Left ventricle myocardium inferior (tissue), 1 donor: ENCODE results near the gene FKBP8. TPM values are rescaled to one million over a fixed set of nuclear protein-coding genes. Genes with fewer than 3 reads are reported as not detected.

Source experiments
- DNase-seq: peaks from one replicate; pipeline ENCODE4 v3.0.0-alpha.2; 2020
- H3K27ac ChIP-seq: fragments of 200-600 bp; replicated peaks from 2 replicates; pipeline ENCODE4 v1.8.0; 2021
- H3K27me3 ChIP-seq: fragments of 200-600 bp; 2 replicates; pipeline ENCODE4 v1.8.0; 2021; ENCODE audit warnings: low read depth
- H3K36me3 ChIP-seq: fragments of 200-600 bp; 2 replicates; pipeline ENCODE4 v1.8.0; 2021
- H3K4me1 ChIP-seq: fragments of 200-600 bp; 2 replicates; pipeline ENCODE4 v1.8.0; 2021
- H3K4me3 ChIP-seq: fragments of 200-600 bp; 2 replicates; pipeline ENCODE4 v1.8.0; 2021; ENCODE audit warnings: mild to moderate bottlenecking, moderate library complexity
- H3K9me3 ChIP-seq: fragments of 200-600 bp; replicated peaks from 2 replicates; pipeline ENCODE4 v1.8.0; 2021
- CTCF ChIP-seq: fragments of 200-600 bp; IDR thresholded peaks from 2 replicates; pipeline ENCODE4 v1.8.0; 2021; ENCODE audit warnings: antibody characterized with exemption, mild to moderate bottlenecking, borderline replicate concordance
- intact Hi-C: fragments of 100-400 bp; cut with micrococcal nuclease; formaldehyde crosslinking; loops from one replicate; pipeline ENCODE4 v1.11.0; 2022
- total RNA-seq: library from RNA; stranded (reverse); fragmentation: NEBNext Ultra II Directional; extraction: Animal tissue kit (Norgen Biotek cat#: 25700); gene quantifications from one replicate; pipeline ENCODE4 v1.2.1, GENCODE V29; 2021
- donor health status: DM: no; HTN: yes; CAD: no; lungs with severe emphysema.

FKBP8 gene
- total RNA-seq, 1 donor from 2014 or later: 153 TPM

- Histone ChIP-seq H3K36me3 (no peaks in the 10 kb centered on the region), H3K9me3 (no peaks in the 10 kb centered on the region), H3K4me1 (peaks cover 94% of the 10 kb centered on the region), H3K4me3 (peak overlapping the region; percentile 5), H3K27ac (peak overlapping the region; percentile 94), H3K27me3 (no peaks in the 10 kb centered on the region)
- no peak for TF ChIP-seq CTCF
- intact Hi-C loops: no loop called here
- peak; percentile 45 for DNase-seq
Observed at GRCh38 chr19:18506101-18506930, 37.1 kb downstream of the FKBP8 start.

- intact Hi-C loops: no loop called here
- Histone ChIP-seq H3K4me3 (no peak overlapping the region), H3K27me3 (no peaks in the 10 kb centered on the region), H3K9me3 (no peaks in the 10 kb centered on the region), H3K36me3 (no peaks in the 10 kb centered on the region), H3K27ac (peak overlapping the region; percentile 94), H3K4me1 (peaks cover 99% of the 10 kb centered on the region)
- no peak for TF ChIP-seq CTCF
- no peak for DNase-seq
Observed at GRCh38 chr19:18504886-18505610, 38.3 kb downstream of the FKBP8 start.

GRCh38 chr19:18503971-18504885, 39.1 kb downstream of the FKBP8 start:
- no peak for TF ChIP-seq CTCF
- peak overlapping the region; percentile 94 for H3K27ac ChIP-seq
- no peaks in the 10 kb centered on the region for H3K36me3 ChIP-seq
- no peak overlapping the region for H3K4me3 ChIP-seq
- no peaks in the 10 kb centered on the region for H3K27me3 ChIP-seq
- H3K4me1 ChIP-seq: peaks cover 100% of the 10 kb centered on the region
- intact Hi-C loops: no loop called here
- DNase-seq: no peak
- no peaks in the 10 kb centered on the region for H3K9me3 ChIP-seq

GRCh38 chr19:18503337-18503970, 39.9 kb downstream of the FKBP8 start:
- intact Hi-C loops: no loop called here
- no peak for TF ChIP-seq CTCF
- H3K4me1 ChIP-seq: peaks cover 100% of the 10 kb centered on the region
- peak overlapping the region; percentile 94 for H3K27ac ChIP-seq
- no peak overlapping the region for H3K4me3 ChIP-seq
- no peaks in the 10 kb centered on the region for H3K27me3 ChIP-seq
- no peak for DNase-seq
- no peaks in the 10 kb centered on the region for H3K36me3 ChIP-seq
- no peaks in the 10 kb centered on the region for H3K9me3 ChIP-seq
